Uterus (tissue), 4 donors: ENCODE data around the gene TEX47. TPM values are rescaled to one million over a fixed set of nuclear protein-coding genes. Genes with fewer than 3 reads are reported as not detected.

ENCODE experiments used
- DNase-seq, 2 donors: peaks; one replicate each; pipeline ENCODE4 v3.0.0-alpha.2; 2019 to 2020
- H3K27ac ChIP-seq, 2 donors: fragments of 200-600 bp; sonication (generic); 1 replicate in 1 of 2; 2 replicates in 1 of 2; pipeline ENCODE4 v1.5.1; 2016 to 2018
- H3K27me3 ChIP-seq, 2 donors: fragments of 200-600 bp; sonication (generic); one replicate each; pipeline ENCODE4 v1.5.1; 2018 to 2019; ENCODE audit warnings: control low read depth in 1 of 2
- H3K36me3 ChIP-seq, 2 donors: fragments of 200-600 bp; sonication (generic); one replicate each; pipeline ENCODE4 v1.5.1; 2019; ENCODE audit warnings: control low read depth in 1 of 2
- H3K4me1 ChIP-seq, 2 donors: fragments of 200-600 bp; sonication (generic); one replicate each; pipeline ENCODE4 v1.5.1; 2018 to 2019; ENCODE audit warnings: control low read depth in 1 of 2
- H3K4me3 ChIP-seq, 2 donors: fragments of 200-600 bp; sonication (generic); 1 replicate in 1 of 2; 2 replicates in 1 of 2; pipeline ENCODE4 v1.5.1; 2018 to 2019; ENCODE audit warnings: mild to moderate bottlenecking in 1 of 2
- H3K9me3 ChIP-seq, 2 donors: fragments of 200-600 bp; sonication (generic); one replicate each; pipeline ENCODE4 v1.5.1; 2019; ENCODE audit warnings: control low read depth in 1 of 2
- POLR2A ChIP-seq, 2 donors: fragments of 450-650 bp; IDR thresholded peaks; one replicate each; pipeline ENCODE4 v1.6.1; 2016; ENCODE audit warnings: antibody characterized with exemption in 2 of 2, mild to moderate bottlenecking in 1 of 2, moderate library complexity in 1 of 2
- intact Hi-C: fragments of 100-400 bp; cut with DNase I; formaldehyde crosslinking; loops from one replicate; pipeline ENCODE4 v1.15.1; 2023; ENCODE audit warnings: low total_unique reads
- total RNA-seq, 4 donors: library from RNA; depleted of rRNA in 3 of 4; stranded (reverse); fragments of >200 nt in 3 of 4; gene quantifications; one replicate each; pipeline versions ENCODE4 v1.1.0 to v1.2.4, GENCODE V29; 2014 to 2023
- TF ChIP-seq, protein P1 (sequence below), 4 experiments: fragments of 200-600 bp in 2 of 4; fragments of 450-650 bp in 2 of 4; sonication (generic) in 2 of 4; IDR thresholded peaks; one replicate each; pipeline ENCODE4 v1.5.1; 2016 to 2019; ENCODE audit warnings: antibody characterized with exemption in 4 of 4, mild to moderate bottlenecking in 2 of 4, moderate library complexity in 1 of 4
- donor health status: DM: yes; HTN: yes; CAD: no.

The TEX47 gene
- total RNA-seq, 4 donors from 2014 or later: not detected

DNA sequence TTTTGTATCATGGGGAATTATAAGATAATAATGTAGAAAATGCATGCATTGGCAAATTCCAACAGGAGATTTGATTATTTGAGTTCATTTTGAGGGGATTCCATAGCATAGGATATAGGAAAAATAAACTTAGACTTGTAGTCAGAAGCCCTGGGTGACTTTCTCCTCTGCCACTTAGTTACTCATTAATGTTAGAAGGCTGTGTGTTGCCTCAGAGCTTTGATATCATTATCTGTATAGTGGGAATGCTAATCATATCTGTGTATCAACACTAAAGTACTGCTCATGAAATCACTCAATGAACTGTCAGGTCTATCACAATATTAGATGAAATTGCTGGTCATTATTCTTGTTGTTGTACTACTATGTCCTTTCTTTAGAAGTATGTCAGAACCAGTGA is 23.0 kb upstream of the TEX47 start:
- no peak overlapping the region for H3K27ac ChIP-seq
- intact Hi-C loops: no loop called here
- no peaks in the 10 kb centered on the region for H3K27me3 ChIP-seq

DNA sequence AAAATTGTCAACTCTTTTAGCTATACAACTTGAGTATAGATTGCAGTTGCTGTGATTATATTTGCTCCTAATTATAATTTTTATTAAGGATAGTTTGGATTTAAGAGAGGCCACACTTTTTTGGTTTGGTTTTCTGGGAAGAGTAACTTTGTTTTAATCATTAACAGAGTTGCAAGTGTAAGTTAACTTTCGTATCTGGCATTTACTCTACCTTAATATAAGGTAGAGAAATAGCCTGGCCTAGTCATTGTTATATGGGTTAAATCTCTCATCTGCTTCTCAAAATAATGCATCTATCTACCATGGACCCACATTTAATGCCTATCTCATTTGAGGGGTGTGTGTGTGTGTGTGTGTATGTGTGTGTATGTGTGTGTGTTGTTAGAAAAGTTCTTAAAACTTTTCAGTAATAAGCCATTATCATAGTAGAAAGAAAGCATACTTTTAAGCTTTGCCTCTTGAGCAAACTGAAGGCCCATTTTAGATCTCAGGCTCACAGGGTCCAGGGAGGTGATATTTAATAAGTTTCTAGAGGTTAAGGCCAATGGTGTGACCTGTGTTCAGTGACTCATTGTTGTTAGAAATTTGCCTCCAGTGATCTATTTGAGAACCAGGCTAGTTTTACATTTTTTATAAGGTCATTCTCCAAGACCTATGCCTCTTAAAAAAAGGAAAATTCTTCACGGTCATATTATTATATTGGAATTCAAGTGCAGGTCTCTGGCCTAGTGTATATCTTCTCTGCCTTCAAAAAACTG is 10.9 kb upstream of the TEX47 start:
- no peaks in the 10 kb centered on the region for H3K9me3 ChIP-seq
- H3K27me3 ChIP-seq: no peaks in the 10 kb centered on the region
- TF ChIP-seq, protein P1, sequence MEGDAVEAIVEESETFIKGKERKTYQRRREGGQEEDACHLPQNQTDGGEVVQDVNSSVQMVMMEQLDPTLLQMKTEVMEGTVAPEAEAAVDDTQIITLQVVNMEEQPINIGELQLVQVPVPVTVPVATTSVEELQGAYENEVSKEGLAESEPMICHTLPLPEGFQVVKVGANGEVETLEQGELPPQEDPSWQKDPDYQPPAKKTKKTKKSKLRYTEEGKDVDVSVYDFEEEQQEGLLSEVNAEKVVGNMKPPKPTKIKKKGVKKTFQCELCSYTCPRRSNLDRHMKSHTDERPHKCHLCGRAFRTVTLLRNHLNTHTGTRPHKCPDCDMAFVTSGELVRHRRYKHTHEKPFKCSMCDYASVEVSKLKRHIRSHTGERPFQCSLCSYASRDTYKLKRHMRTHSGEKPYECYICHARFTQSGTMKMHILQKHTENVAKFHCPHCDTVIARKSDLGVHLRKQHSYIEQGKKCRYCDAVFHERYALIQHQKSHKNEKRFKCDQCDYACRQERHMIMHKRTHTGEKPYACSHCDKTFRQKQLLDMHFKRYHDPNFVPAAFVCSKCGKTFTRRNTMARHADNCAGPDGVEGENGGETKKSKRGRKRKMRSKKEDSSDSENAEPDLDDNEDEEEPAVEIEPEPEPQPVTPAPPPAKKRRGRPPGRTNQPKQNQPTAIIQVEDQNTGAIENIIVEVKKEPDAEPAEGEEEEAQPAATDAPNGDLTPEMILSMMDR (IDR thresholded peaks at IDR 0.05): no peak
- TF ChIP-seq POLR2A (IDR thresholded peaks at IDR 0.05): no peak
- intact Hi-C loops: no loop called here
- H3K4me1 ChIP-seq: no peaks in the 10 kb centered on the region
- H3K36me3 ChIP-seq: no peaks in the 10 kb centered on the region
- no peak overlapping the region for H3K27ac ChIP-seq
- no peak overlapping the region for H3K4me3 ChIP-seq
- no peak for DNase-seq

More for the DNA sequence above, 23.0 kb upstream of the TEX47 start:
- no peak overlapping the region for H3K4me3 ChIP-seq
- H3K4me1 ChIP-seq: no peaks in the 10 kb centered on the region
- no peaks in the 10 kb centered on the region for H3K36me3 ChIP-seq
- TF ChIP-seq, protein P1 (IDR thresholded peaks at IDR 0.05): no peak
- TF ChIP-seq POLR2A (IDR thresholded peaks at IDR 0.05): no peak
- no peaks in the 10 kb centered on the region for H3K9me3 ChIP-seq
- no peak for DNase-seq

DNA sequence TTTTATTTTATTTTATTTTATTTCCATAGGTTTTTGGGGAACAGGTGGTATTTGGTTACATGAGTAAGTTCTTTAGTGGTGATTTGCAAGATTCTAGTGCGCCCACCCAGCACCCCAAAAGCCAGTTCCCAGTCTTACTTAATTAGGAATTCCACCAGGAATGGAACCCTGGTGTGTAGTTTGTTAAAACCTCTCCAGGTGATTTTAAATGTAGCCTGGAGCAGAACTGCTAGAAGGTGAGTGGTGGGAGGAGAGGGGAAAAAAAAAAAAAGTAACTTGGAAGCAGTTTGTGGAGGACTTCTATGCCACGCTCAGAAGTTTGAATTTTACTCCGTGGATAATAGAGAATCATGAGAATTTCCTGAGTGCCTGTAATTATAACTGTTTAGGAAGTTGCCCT is 5.5 kb upstream of the TEX47 start:
- no peak overlapping the region for H3K27ac ChIP-seq
- DNase-seq: no peak
- H3K4me1 ChIP-seq: no peaks in the 10 kb centered on the region
- TF ChIP-seq, protein P1 (IDR thresholded peaks at IDR 0.05): no peak
- TF ChIP-seq POLR2A (IDR thresholded peaks at IDR 0.05): no peak
- no peaks in the 10 kb centered on the region for H3K9me3 ChIP-seq
- no peaks in the 10 kb centered on the region for H3K36me3 ChIP-seq
- intact Hi-C loops: no loop called here
- no peaks in the 10 kb centered on the region for H3K27me3 ChIP-seq
- no peak overlapping the region for H3K4me3 ChIP-seq

DNA sequence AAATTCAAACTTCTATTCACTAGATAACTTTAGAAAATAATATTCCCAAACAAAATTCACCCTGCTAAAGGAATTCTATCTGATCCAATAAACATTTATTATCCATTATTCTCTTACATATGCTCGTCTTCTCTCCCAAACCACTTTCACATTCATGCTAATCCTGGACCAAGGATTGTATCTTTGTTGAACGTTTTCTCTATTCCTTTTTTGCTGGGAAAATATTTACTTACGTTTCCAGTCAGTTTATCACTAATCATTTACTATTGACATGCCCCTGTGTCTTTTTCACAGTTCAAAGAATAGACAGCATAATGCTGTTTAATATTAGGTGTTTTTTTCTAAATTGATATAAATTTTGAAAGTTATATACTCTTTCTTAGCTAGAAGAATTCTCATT is 3.2 kb downstream of the TEX47 start:
- no peaks in the 10 kb centered on the region for H3K9me3 ChIP-seq
- H3K27me3 ChIP-seq: no peaks in the 10 kb centered on the region
- H3K27ac ChIP-seq: no peak overlapping the region
- no peak overlapping the region for H3K4me3 ChIP-seq
- intact Hi-C loops: no loop called here
- TF ChIP-seq, protein P1 (IDR thresholded peaks at IDR 0.05): no peak
- TF ChIP-seq POLR2A (IDR thresholded peaks at IDR 0.05): no peak
- no peaks in the 10 kb centered on the region for H3K4me1 ChIP-seq
- no peaks in the 10 kb centered on the region for H3K36me3 ChIP-seq
- DNase-seq: no peak

DNA sequence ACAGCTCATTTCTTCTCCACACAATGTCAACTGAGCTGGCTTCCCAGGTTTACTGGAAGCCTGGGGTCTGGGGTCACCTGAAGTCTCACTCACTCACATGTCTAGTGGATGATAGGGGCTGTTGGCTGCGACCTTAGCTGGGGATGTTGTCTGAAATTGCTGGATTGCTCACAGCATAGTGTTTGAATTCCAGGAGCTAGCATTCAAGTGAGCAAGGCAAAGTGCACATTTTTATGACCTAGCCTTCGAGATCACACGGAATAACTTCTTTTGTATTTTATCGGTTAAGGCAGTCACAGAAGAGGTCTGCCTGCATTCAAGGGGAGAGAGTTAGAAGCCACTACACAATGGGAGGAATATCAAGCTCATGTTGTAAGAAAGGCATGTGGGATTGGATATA is 3.6 kb downstream of the TEX47 start:
- no peak for DNase-seq
- Histone ChIP-seq H3K4me1 (no peaks in the 10 kb centered on the region), H3K36me3 (no peaks in the 10 kb centered on the region), H3K9me3 (no peaks in the 10 kb centered on the region), H3K27ac (no peak overlapping the region), H3K4me3 (no peak overlapping the region), H3K27me3 (no peaks in the 10 kb centered on the region)
- intact Hi-C loops: no loop called here
- TF ChIP-seq, protein P1 (IDR thresholded peaks at IDR 0.05): no peak
- no peak for TF ChIP-seq POLR2A (IDR thresholded peaks at IDR 0.05)
